HEK293 (cell line): ENCODE data around the gene TNFSF13B.

Experiments used
- CTCF ChIA-PET: fragments of 350-600 bp; formaldehyde crosslinking; extraction: SDS; loops from one replicate; lab custom pipeline; 2021; ENCODE audit warnings: antibody characterized with exemption; lab: Yijun Ruan, JAX
- POLR2A ChIA-PET: fragments of 300-600 bp; formaldehyde crosslinking; extraction: SDS; loops from one replicate; lab custom pipeline; 2020; ENCODE audit warnings: antibody characterized with exemption, inconsistent platforms; lab: Yijun Ruan, JAX
- H3K27ac ChIP-seq: fragments of 200-500 bp; sonication (Bioruptor generic); 2 replicates; pipeline ENCODE4 v1.5.1; 2014; ENCODE audit warnings: low read depth, low read length, control low read depth, inconsistent platforms; ENCODE audit errors: extremely low read depth
- H3K36me3 ChIP-seq, 2 experiments: fragments of 200-500 bp in 1 of 2; sonication (Bioruptor generic) in 1 of 2; 1 replicate in 1 of 2; 2 replicates in 1 of 2; pipeline ENCODE4 v1.5.1; 2014 to 2017; ENCODE audit warnings: inconsistent platforms in 2 of 2, low read length in 2 of 2; ENCODE audit not compliant: control insufficient read depth in 2 of 2, insufficient read depth in 1 of 2
- H3K4me1 ChIP-seq: fragments of 200-500 bp; sonication (Bioruptor generic); 2 replicates; pipeline ENCODE4 v1.5.1; 2014; ENCODE audit warnings: mild to moderate bottlenecking, low read length, inconsistent platforms; ENCODE audit not compliant: control insufficient read depth, insufficient read depth
- H3K4me3 ChIP-seq: 2 replicates; pipeline ENCODE4 v1.5.1; 2011; ENCODE audit warnings: low read depth, mild to moderate bottlenecking, control low read depth, low read length, moderate library complexity
- H3K9me3 ChIP-seq: fragments of 200-500 bp; sonication (Bioruptor generic); 2 replicates; pipeline ENCODE4 v1.5.1; 2014; ENCODE audit warnings: low read depth, low read length, inconsistent platforms; ENCODE audit not compliant: control insufficient read depth, insufficient read depth
- CTCF ChIP-seq: fragments of 450-650 bp; formaldehyde crosslinking; IDR thresholded peaks from 2 replicates; pipeline ENCODE4 v1.5.1; 2016; ENCODE audit warnings: missing biosample characterization, missing genetic modification characterization
- FEZF1 ChIP-seq: fragments of 450-650 bp; formaldehyde crosslinking; IDR thresholded peaks from 2 replicates; pipeline ENCODE4 v1.5.1; 2016; ENCODE audit warnings: missing biosample characterization, missing genetic modification characterization
- GLI2 ChIP-seq: fragments of 450-650 bp; formaldehyde crosslinking; IDR thresholded peaks from 2 replicates; pipeline ENCODE4; 2017; ENCODE audit warnings: missing biosample characterization, missing genetic modification characterization, low read depth, borderline replicate concordance
- HOXC10 ChIP-seq: sonication (generic); formaldehyde crosslinking; IDR thresholded peaks from 2 replicates; pipeline ENCODE4 v1.8.1; 2023; ENCODE audit warnings: mild to moderate bottlenecking, missing genetic modification reagents
- KLF16 ChIP-seq: fragments of 450-650 bp; formaldehyde crosslinking; IDR thresholded peaks from 2 replicates; pipeline ENCODE4 v1.5.1; 2017; ENCODE audit warnings: missing biosample characterization, missing genetic modification characterization
- KLF9 ChIP-seq: fragments of 450-650 bp; formaldehyde crosslinking; IDR thresholded peaks from 2 replicates; pipeline ENCODE4 v1.5.1; 2016; ENCODE audit warnings: missing biosample characterization, missing genetic modification characterization, low read depth
- PATZ1 ChIP-seq: fragments of 450-650 bp; formaldehyde crosslinking; IDR thresholded peaks from 2 replicates; pipeline ENCODE4 v1.5.1; 2016; ENCODE audit warnings: missing biosample characterization, missing genetic modification characterization
- PRDM1 ChIP-seq: fragments of 450-650 bp; formaldehyde crosslinking; IDR thresholded peaks from 2 replicates; pipeline ENCODE4; 2016; ENCODE audit warnings: missing biosample characterization, missing genetic modification characterization
- PRDM4 ChIP-seq: fragments of 450-650 bp; formaldehyde crosslinking; IDR thresholded peaks from 2 replicates; pipeline ENCODE4 v1.5.1; 2017; ENCODE audit warnings: missing biosample characterization, missing genetic modification characterization
- REST ChIP-seq: fragments of 450-650 bp; formaldehyde crosslinking; IDR thresholded peaks from 2 replicates; pipeline ENCODE4 v1.5.1; 2016; ENCODE audit warnings: missing biosample characterization, missing genetic modification characterization
- WT1 ChIP-seq: fragments of 450-650 bp; formaldehyde crosslinking; IDR thresholded peaks from 2 replicates; pipeline ENCODE4 v1.5.1; 2016; ENCODE audit warnings: missing biosample characterization, missing genetic modification characterization
- ZBTB17 ChIP-seq: fragments of 450-650 bp; formaldehyde crosslinking; IDR thresholded peaks from 2 replicates; pipeline ENCODE4 v1.5.1; 2016; ENCODE audit warnings: missing biosample characterization, missing genetic modification characterization
- ZBTB20 ChIP-seq: fragments of 450-650 bp; formaldehyde crosslinking; IDR thresholded peaks from 2 replicates; pipeline ENCODE4 v1.5.1; 2016; ENCODE audit warnings: missing biosample characterization, missing genetic modification characterization
- ZNF2 ChIP-seq: fragments of 450-650 bp; formaldehyde crosslinking; IDR thresholded peaks from 2 replicates; pipeline ENCODE4 v1.5.1; 2016; ENCODE audit warnings: missing biosample characterization, missing genetic modification characterization
- ZNF248 ChIP-seq: fragments of 450-650 bp; formaldehyde crosslinking; IDR thresholded peaks from 2 replicates; pipeline ENCODE4 v1.5.1; 2017; ENCODE audit warnings: missing biosample characterization, missing genetic modification characterization
- ZNF37A ChIP-seq: fragments of 450-650 bp; IDR thresholded peaks from 2 replicates; pipeline ENCODE4 v1.5.1; 2018; ENCODE audit warnings: missing biosample characterization, missing genetic modification characterization
- ZNF510 ChIP-seq: fragments of 450-650 bp; formaldehyde crosslinking; IDR thresholded peaks from 2 replicates; pipeline ENCODE4 v1.5.1; 2018; ENCODE audit warnings: mild to moderate bottlenecking, missing genetic modification characterization, missing biosample characterization; ENCODE audit not compliant: insufficient replicate concordance
- ZNF529 ChIP-seq: fragments of 450-650 bp; formaldehyde crosslinking; IDR thresholded peaks from 2 replicates; pipeline ENCODE4 v1.5.1; 2017; ENCODE audit warnings: missing genetic modification characterization, missing biosample characterization; ENCODE audit not compliant: insufficient replicate concordance
- ZNF624 ChIP-seq: fragments of 450-650 bp; formaldehyde crosslinking; IDR thresholded peaks from 2 replicates; pipeline ENCODE4 v1.5.1; 2017; ENCODE audit warnings: missing biosample characterization, missing genetic modification characterization
- ZNF707 ChIP-seq: fragments of 450-650 bp; formaldehyde crosslinking; IDR thresholded peaks from 2 replicates; pipeline ENCODE4 v1.5.1; 2016; ENCODE audit warnings: missing biosample characterization, missing genetic modification characterization
- ZNF830 ChIP-seq: fragments of 450-650 bp; IDR thresholded peaks from 2 replicates; pipeline ENCODE4 v1.5.0; 2018; ENCODE audit warnings: missing biosample characterization, missing genetic modification characterization, low read depth, mild to moderate bottlenecking, moderate library complexity

Gene TNFSF13B

GRCh38 chr13:108325863-108326262 lies 56.3 kb downstream of the TNFSF13B start (continued):
- TF ChIP-seq ZNF2 (tag by site-specific recombination) (no peak), KLF16 (tag by site-specific recombination) (no peak)

- H3K27ac ChIP-seq: no peak overlapping the region
- H3K4me3 ChIP-seq: no peak overlapping the region
- H3K9me3 ChIP-seq: no peaks in the 10 kb centered on the region
- TF ChIP-seq ZBTB20 (tag by site-specific recombination) (no peak), CTCF (tag by site-specific recombination) (no peak), FEZF1 (tag by site-specific recombination) (no peak), PATZ1 (tag by site-specific recombination) (no peak), ZBTB17 (tag by site-specific recombination) (no peak), KLF16 (tag by site-specific recombination) (no peak), ZNF830 (tag by site-specific recombination) (no peak), ZNF624 (tag by site-specific recombination) (no peak), ZNF510 (tag by site-specific recombination) (no peak), PRDM1 (no peak), ZNF529 (tag by site-specific recombination) (no peak), KLF9 (tag by site-specific recombination) (no peak), ZNF248 (no peak), ZNF707 (tag by site-specific recombination) (no peak), PRDM4 (tag by site-specific recombination) (no peak), GLI2 (tag by site-specific recombination) (no peak), WT1 (tag by site-specific recombination) (no peak), REST (tag by site-specific recombination) (no peak), HOXC10 (CRISPR knock-in tag) (no peak), ZNF37A (no peak)
- H3K4me1 ChIP-seq: no peaks in the 10 kb centered on the region
- H3K36me3 ChIP-seq: no peaks in the 10 kb centered on the region
- CTCF ChIA-PET: interaction anchor here (0.6 kb wide), 2 partner anchors 7 to 171 kb away, joined by 3 read pairs; no protein-coding TSS in a partner anchor
- POLR2A ChIA-PET: no interaction called here
Measured at GRCh38 chr13:108326309-108326708, 56.8 kb downstream of the TNFSF13B start.
